HCT116 (cell line): Measurements from ENCODE around the gene RETSAT. TPM values are rescaled to one million over a fixed set of nuclear protein-coding genes. Genes with fewer than 3 reads are reported as not detected.
A peak's percentile ranks its signal among the peaks of the same experiment; 100 is the strongest.

ENCODE experiments used
- ATAC-seq: fragments of 200-7000 bp; cut with Tn5 transposase; 2 replicates; pipeline ENCODE4 v1.9.1; 2020; ENCODE audit warnings: mild to moderate bottlenecking, moderate library complexity
- BruUV-seq: library from RNA; stranded (reverse); fragments of 400-500 nt; replicated peaks from 2 replicates; lab custom pipeline; 2021; lab: Mats Ljungman, UMichigan
- CTCF ChIA-PET: fragments of 300-600 bp; sonication (Branson Sonifier 250); formaldehyde crosslinking; loops from one replicate; lab custom pipeline; 2021; ENCODE audit warnings: antibody characterized with exemption; lab: Charles Lee
- POLR2A ChIA-PET: fragments of 300-600, 350-600 bp; sonication (Branson Sonifier 250); formaldehyde crosslinking; loops from one replicate; lab custom pipeline; 2021; ENCODE audit warnings: antibody characterized with exemption; lab: Charles Lee
- RAD21 ChIA-PET, 2 experiments: fragments of 300-600 bp; sonication (Branson Sonifier 250); formaldehyde crosslinking; loops; one replicate each; lab custom pipeline; 2023; ENCODE audit warnings: low total read pairs in 2 of 2; ENCODE audit not compliant: uncharacterized antibody in 2 of 2, unreplicated experiment in 2 of 2, low non-redundant PET in 1 of 2; lab: Charles Lee
- DNase-seq: peaks from one replicate; pipeline ENCODE4 v3.0.0-alpha.2; 2010; ENCODE audit warnings: low read depth, low spot score
- H2AFZ ChIP-seq: fragments of 200-600 bp; shearing (Covaris generic), sonication (generic); 2 replicates; pipeline ENCODE4 v1.6.1; 2017; ENCODE audit warnings: low read depth, mixed run types, mixed read lengths, antibody characterized with exemption, low read length; ENCODE audit not compliant: poor library complexity, severe bottlenecking
- H3K27ac ChIP-seq: 2 replicates; pipeline ENCODE4 v1.5.1; 2012; ENCODE audit warnings: low read depth, low read length
- H3K27me3 ChIP-seq: fragments of 200-600 bp; sonication (generic); 2 replicates; pipeline ENCODE4 v1.6.1; 2016; ENCODE audit warnings: mixed run types, low read length, mixed read lengths; ENCODE audit not compliant: insufficient read depth
- H3K36me3 ChIP-seq, 2 experiments: fragments of 200-500 bp in 1 of 2; fragments of 200-600 bp in 1 of 2; sonication (Bioruptor generic) in 1 of 2; sonication (generic) in 1 of 2; 2 replicates each; pipeline versions ENCODE4 v1.5.1 to v1.6.1; 2014 to 2016; ENCODE audit warnings: low read length in 2 of 2, inconsistent platforms in 1 of 2, mixed read lengths in 1 of 2, mixed run types in 1 of 2; ENCODE audit not compliant: insufficient read depth in 2 of 2, control insufficient read depth in 1 of 2
- H3K4me1 ChIP-seq, 2 experiments: fragments of 200-600 bp in 1 of 2; sonication (generic) in 1 of 2; 2 replicates each; pipeline versions ENCODE4 v1.5.1 to v1.6.1; 2012 to 2017; ENCODE audit warnings: low read length in 2 of 2, inconsistent platforms in 1 of 2, mild to moderate bottlenecking in 1 of 2, mixed read lengths in 1 of 2, mixed run types in 1 of 2, moderate library complexity in 1 of 2; ENCODE audit not compliant: insufficient read depth in 2 of 2, control insufficient read depth in 1 of 2
- H3K4me2 ChIP-seq: fragments of 200-600 bp; sonication (generic); 2 replicates; pipeline ENCODE4 v1.6.1; 2017; ENCODE audit warnings: mixed run types, low read length, mixed read lengths
- H3K4me3 ChIP-seq, 2 experiments: fragments of 200-600 bp in 1 of 2; sonication (generic) in 1 of 2; replicated peaks in 1 of 2; 2 replicates each; pipeline ENCODE4 v1.5.1; 2011 to 2016; ENCODE audit warnings: low read length in 2 of 2, control low read depth in 1 of 2, low read depth in 1 of 2, mild to moderate bottlenecking in 1 of 2, mixed read lengths in 1 of 2, mixed run types in 1 of 2
- H3K79me2 ChIP-seq: fragments of 200-600 bp; sonication (generic); 2 replicates; pipeline ENCODE4 v1.6.1; 2017; ENCODE audit warnings: mild to moderate bottlenecking, mixed run types, low read length, moderate library complexity, mixed read lengths; ENCODE audit not compliant: insufficient read depth
- H3K9ac ChIP-seq: fragments of 200-600 bp; sonication (generic); 2 replicates; pipeline ENCODE4 v1.6.1; 2016; ENCODE audit warnings: low read length, mixed read lengths
- H3K9me2 ChIP-seq: fragments of 200-600 bp; sonication (generic), shearing (Covaris generic); 2 replicates; pipeline ENCODE4 v1.6.1; 2017; ENCODE audit warnings: mixed run types, mild to moderate bottlenecking, moderate library complexity; ENCODE audit not compliant: insufficient read depth
- H3K9me3 ChIP-seq, 2 experiments: fragments of 200-500 bp in 1 of 2; fragments of 200-600 bp in 1 of 2; sonication (Bioruptor generic) in 1 of 2; sonication (generic) in 1 of 2; 2 replicates each; pipeline ENCODE4 v1.6.1; 2014 to 2017; ENCODE audit warnings: low read length in 2 of 2, mixed read lengths in 2 of 2, inconsistent platforms in 1 of 2, low read depth in 1 of 2, mild to moderate bottlenecking in 1 of 2, mixed run types in 1 of 2, moderate library complexity in 1 of 2; ENCODE audit not compliant: control insufficient read depth in 1 of 2, insufficient read depth in 1 of 2
- H4K20me1 ChIP-seq: fragments of 200-600 bp; sonication (generic), shearing (Covaris generic); 2 replicates; pipeline ENCODE4 v1.6.1; 2017; ENCODE audit warnings: mixed run types, mild to moderate bottlenecking, moderate library complexity; ENCODE audit not compliant: insufficient read depth
- EGR1 ChIP-seq: IDR thresholded peaks from 2 replicates; pipeline ENCODE4 v1.6.1; 2012; ENCODE audit warnings: low read depth
- EZH2phosphoT487 ChIP-seq: fragments of 200-600 bp; IDR thresholded peaks from 2 replicates; pipeline ENCODE4 v1.6.1; 2018; ENCODE audit warnings: antibody characterized with exemption, borderline replicate concordance
- FOSL1 ChIP-seq: IDR thresholded peaks from 2 replicates; pipeline ENCODE4 v1.6.1; 2012; ENCODE audit warnings: low read depth
- JUND ChIP-seq: IDR thresholded peaks from 2 replicates; pipeline ENCODE4 v1.6.1; 2012
- POLR2AphosphoS5 ChIP-seq: IDR thresholded peaks from 2 replicates; pipeline ENCODE4 v1.6.1; 2011; ENCODE audit warnings: mild to moderate bottlenecking, low read depth, low read length, moderate library complexity
- RAD21 ChIP-seq: IDR thresholded peaks from 2 replicates; pipeline ENCODE4 v1.6.1; 2012; ENCODE audit warnings: low read depth, mild to moderate bottlenecking
- SIN3A ChIP-seq: IDR thresholded peaks from 2 replicates; pipeline ENCODE4 v1.6.1; 2012; ENCODE audit warnings: low read depth
- SP1 ChIP-seq: IDR thresholded peaks from 2 replicates; pipeline ENCODE4 v1.6.1; 2012; ENCODE audit warnings: low read depth
- SRF ChIP-seq: IDR thresholded peaks from 2 replicates; pipeline ENCODE4 v1.6.1; 2012; ENCODE audit warnings: low read depth
- TCF7L2 ChIP-seq: IDR thresholded peaks from 2 replicates; pipeline ENCODE4 v1.7.0; 2011; ENCODE audit warnings: borderline replicate concordance, inconsistent platforms; ENCODE audit not compliant: insufficient read depth, insufficient read length; ENCODE audit errors: extremely low read depth
- YY1 ChIP-seq: IDR thresholded peaks from 2 replicates; pipeline ENCODE4 v1.6.1; 2011; ENCODE audit warnings: low read length, low read depth, moderate library complexity, mild to moderate bottlenecking; ENCODE audit not compliant: insufficient replicate concordance; ENCODE audit errors: extremely low read depth
- ZFX ChIP-seq: fragments of 450-650 bp; IDR thresholded peaks from 2 replicates; pipeline ENCODE4 v1.6.1; 2017
- intact Hi-C: fragments of 100-400 bp; cut with micrococcal nuclease; formaldehyde crosslinking; loops from 2 replicates; pipeline ENCODE4 v1.10.0; 2022
- total RNA-seq: library from RNA; stranded (reverse); gene quantifications from one replicate; pipeline ENCODE4 v1.2.1, GENCODE V29; 2021; ENCODE audit not compliant: unreplicated experiment
- TF ChIP-seq, protein P1 (sequence below): IDR thresholded peaks from 2 replicates; pipeline ENCODE4 v1.6.1; 2011; ENCODE audit warnings: mild to moderate bottlenecking, low read length, moderate library complexity; ENCODE audit not compliant: insufficient replicate concordance; ENCODE audit errors: extremely low read depth
- TF ChIP-seq, protein P2 (sequence below): IDR thresholded peaks from 2 replicates; pipeline ENCODE4 v1.6.1; 2012
- TF ChIP-seq, protein P3 (sequence below), 3 experiments: fragments of 200-600 bp in 1 of 3; sonication (generic) in 1 of 3; IDR thresholded peaks in 2 of 3; conservative IDR thresholded peaks in 1 of 3; 2 replicates each; pipeline ENCODE4 v1.5.1; 2012 to 2017; ENCODE audit warnings: low read depth in 2 of 3, low read length in 2 of 3, antibody characterized with exemption in 1 of 3, borderline replicate concordance in 1 of 3, control low read depth in 1 of 3, mild to moderate bottlenecking in 1 of 3, mixed read lengths in 1 of 3, mixed run types in 1 of 3, moderate library complexity in 1 of 3; ENCODE audit not compliant: insufficient read depth in 1 of 3

RETSAT gene
- total RNA-seq, 1 experiment from 2014 or later = 59.7 TPM

DNA sequence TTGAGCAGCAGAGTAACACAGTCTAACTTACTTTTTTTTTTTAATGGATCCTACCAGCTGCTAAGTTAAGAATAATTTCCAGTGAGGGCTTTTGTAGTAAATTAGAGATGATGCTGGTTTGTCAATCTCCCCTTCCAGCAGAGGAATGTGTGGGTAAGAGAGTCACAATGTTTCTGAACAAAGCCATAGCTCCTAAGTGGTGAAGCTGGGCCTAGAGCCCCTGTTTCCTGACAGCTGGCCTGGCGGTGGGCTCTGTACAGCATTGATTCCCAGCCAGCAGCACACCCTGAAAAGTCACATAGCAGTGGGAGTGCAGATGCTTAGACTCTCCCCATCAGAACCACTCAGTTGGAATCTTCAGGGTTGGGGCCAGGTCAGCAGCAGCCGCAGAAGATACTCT, 31.4 kb upstream of the RETSAT start:
- intact Hi-C loops = no loop called here
- RAD21 ChIA-PET = no interaction called here
- Histone ChIP-seq H3K9ac (no peak overlapping the region), H4K20me1 (no peaks in the 10 kb centered on the region), H3K36me3 (peaks cover 0 to 8% of the 10 kb centered on the region in 2 experiments; a peak in 2 of 4 replicates), H3K4me2 (no peak overlapping the region), H3K27me3 (no peaks in the 10 kb centered on the region), H3K4me3 (no peak overlapping the region), H3K4me1 (no peaks in the 10 kb centered on the region), H2AFZ (no peak overlapping the region), H3K27ac (no peak overlapping the region), H3K9me3 (no peaks in the 10 kb centered on the region), H3K79me2 (no peaks in the 10 kb centered on the region), H3K9me2 (no peaks in the 10 kb centered on the region)
- POLR2A ChIA-PET = no interaction called here
- TF ChIP-seq, protein P1, sequence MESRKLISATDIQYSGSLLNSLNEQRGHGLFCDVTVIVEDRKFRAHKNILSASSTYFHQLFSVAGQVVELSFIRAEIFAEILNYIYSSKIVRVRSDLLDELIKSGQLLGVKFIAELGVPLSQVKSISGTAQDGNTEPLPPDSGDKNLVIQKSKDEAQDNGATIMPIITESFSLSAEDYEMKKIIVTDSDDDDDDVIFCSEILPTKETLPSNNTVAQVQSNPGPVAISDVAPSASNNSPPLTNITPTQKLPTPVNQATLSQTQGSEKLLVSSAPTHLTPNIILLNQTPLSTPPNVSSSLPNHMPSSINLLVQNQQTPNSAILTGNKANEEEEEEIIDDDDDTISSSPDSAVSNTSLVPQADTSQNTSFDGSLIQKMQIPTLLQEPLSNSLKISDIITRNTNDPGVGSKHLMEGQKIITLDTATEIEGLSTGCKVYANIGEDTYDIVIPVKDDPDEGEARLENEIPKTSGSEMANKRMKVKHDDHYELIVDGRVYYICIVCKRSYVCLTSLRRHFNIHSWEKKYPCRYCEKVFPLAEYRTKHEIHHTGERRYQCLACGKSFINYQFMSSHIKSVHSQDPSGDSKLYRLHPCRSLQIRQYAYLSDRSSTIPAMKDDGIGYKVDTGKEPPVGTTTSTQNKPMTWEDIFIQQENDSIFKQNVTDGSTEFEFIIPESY = no peak
- DNase-seq = no peak
- CTCF ChIA-PET = interaction anchor here (1.0 kb wide), 1 partner anchor 166 kb away, joined by 3 read pairs; no protein-coding TSS in a partner anchor
- BruUV-seq = no TSS peak
- ATAC-seq = no peak

DNA sequence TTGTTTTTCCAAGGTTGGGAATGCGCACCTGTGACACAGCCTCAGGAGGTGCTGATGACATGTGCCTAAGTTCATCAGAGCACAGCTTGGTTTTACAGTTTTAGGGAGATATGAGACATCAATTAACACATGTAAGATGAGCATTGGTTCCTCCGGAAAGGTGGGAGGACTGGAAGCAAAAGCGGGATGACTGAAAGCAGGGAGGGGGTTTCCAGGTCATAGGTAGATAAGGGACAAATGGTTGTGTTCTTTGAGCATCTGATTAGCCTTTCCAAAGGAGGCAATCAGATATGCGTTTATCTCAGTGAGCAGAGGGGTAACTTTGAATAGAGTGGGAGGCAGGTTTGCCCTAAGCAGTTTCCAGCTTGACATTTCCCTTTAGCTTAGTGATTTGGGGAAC, 29.5 kb upstream of the RETSAT start:
- RAD21 ChIA-PET = no interaction called here
- no peak overlapping the region for H3K4me2 ChIP-seq
- H3K9me3 ChIP-seq = no peaks in the 10 kb centered on the region
- ATAC-seq (no peak), DNase-seq (no peak)
- H2AFZ ChIP-seq = no peak overlapping the region
- H3K27ac ChIP-seq = no peak overlapping the region
- no peaks in the 10 kb centered on the region for H3K9me2 ChIP-seq
- no peaks in the 10 kb centered on the region for H3K27me3 ChIP-seq
- H3K4me3 ChIP-seq = no peak overlapping the region
- CTCF ChIA-PET = no interaction called here
- peaks cover 0 to under 1% of the 10 kb centered on the region in 2 experiments; a peak in 1 of 4 replicates for H3K36me3 ChIP-seq
- H3K79me2 ChIP-seq = no peaks in the 10 kb centered on the region
- intact Hi-C loops = no loop called here
- TSS peak; percentile 25 for BruUV-seq
- POLR2A ChIA-PET = no interaction called here
- H3K4me1 ChIP-seq = no peaks in the 10 kb centered on the region
- H3K9ac ChIP-seq = no peak overlapping the region
- no peaks in the 10 kb centered on the region for H4K20me1 ChIP-seq
- TF ChIP-seq JUND (no peak), EZH2phosphoT487 (no peak), TCF7L2 (no peak), EGR1 (no peak), ZFX (no peak), POLR2AphosphoS5 (no peak), SP1 (no peak), SRF (no peak), SIN3A (no peak), FOSL1 (no peak), RAD21 (no peak), YY1 (no peak)
- TF ChIP-seq, protein P1 = no peak
- TF ChIP-seq, protein P2, sequence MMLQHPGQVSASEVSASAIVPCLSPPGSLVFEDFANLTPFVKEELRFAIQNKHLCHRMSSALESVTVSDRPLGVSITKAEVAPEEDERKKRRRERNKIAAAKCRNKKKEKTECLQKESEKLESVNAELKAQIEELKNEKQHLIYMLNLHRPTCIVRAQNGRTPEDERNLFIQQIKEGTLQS = no peak
- TF ChIP-seq, protein P3, sequence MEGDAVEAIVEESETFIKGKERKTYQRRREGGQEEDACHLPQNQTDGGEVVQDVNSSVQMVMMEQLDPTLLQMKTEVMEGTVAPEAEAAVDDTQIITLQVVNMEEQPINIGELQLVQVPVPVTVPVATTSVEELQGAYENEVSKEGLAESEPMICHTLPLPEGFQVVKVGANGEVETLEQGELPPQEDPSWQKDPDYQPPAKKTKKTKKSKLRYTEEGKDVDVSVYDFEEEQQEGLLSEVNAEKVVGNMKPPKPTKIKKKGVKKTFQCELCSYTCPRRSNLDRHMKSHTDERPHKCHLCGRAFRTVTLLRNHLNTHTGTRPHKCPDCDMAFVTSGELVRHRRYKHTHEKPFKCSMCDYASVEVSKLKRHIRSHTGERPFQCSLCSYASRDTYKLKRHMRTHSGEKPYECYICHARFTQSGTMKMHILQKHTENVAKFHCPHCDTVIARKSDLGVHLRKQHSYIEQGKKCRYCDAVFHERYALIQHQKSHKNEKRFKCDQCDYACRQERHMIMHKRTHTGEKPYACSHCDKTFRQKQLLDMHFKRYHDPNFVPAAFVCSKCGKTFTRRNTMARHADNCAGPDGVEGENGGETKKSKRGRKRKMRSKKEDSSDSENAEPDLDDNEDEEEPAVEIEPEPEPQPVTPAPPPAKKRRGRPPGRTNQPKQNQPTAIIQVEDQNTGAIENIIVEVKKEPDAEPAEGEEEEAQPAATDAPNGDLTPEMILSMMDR (IDR thresholded peaks at IDR 0.05 in 2 of 3, conservative IDR thresholded peaks at IDR 0.05 in 1 of 3; ENCODE audit: borderline replicate concordance in 1 of 3, insufficient read depth in 1 of 3, low read depth in 2 of 3, low read length in 2 of 3) = no peak
